GM23338 (cell line): ENCODE measurements around the gene OR10AD1. TPM values are rescaled to one million over a fixed set of nuclear protein-coding genes. Genes with fewer than 3 reads are reported as not detected.

Experiments
- ATAC-seq: fragments of 200-7000 bp; cut with Tn5 transposase; 3 replicates; pipeline ENCODE4 v1.9.1; 2020
- DNase-seq: peaks from one replicate; pipeline ENCODE4 v3.0.0-alpha.2; 2015; ENCODE audit warnings: low spot score
- H2AFZ ChIP-seq: fragments of 200-600 bp; sonication (generic); 2 replicates; pipeline ENCODE4 v1.8.0; 2016; ENCODE audit warnings: antibody characterized with exemption, mild to moderate bottlenecking, moderate library complexity
- H3F3A ChIP-seq: fragments of 200-600 bp; sonication (generic); replicated peaks from 2 replicates; pipeline ENCODE4 v1.8.0; 2017; ENCODE audit warnings: antibody characterized with exemption, mixed run types, low read depth
- H3K27ac ChIP-seq: fragments of 200-600 bp; sonication (generic); 2 replicates; pipeline ENCODE4 v1.6.1; 2016; ENCODE audit warnings: low read depth
- H3K27me3 ChIP-seq: fragments of 200-600 bp; sonication (generic); 2 replicates; pipeline ENCODE4 v1.8.0; 2016; ENCODE audit warnings: mild to moderate bottlenecking, mixed run types, moderate library complexity; ENCODE audit not compliant: insufficient read depth
- H3K36me3 ChIP-seq: fragments of 200-600 bp; sonication (generic); 2 replicates; pipeline ENCODE4 v1.8.0; 2016; ENCODE audit warnings: mild to moderate bottlenecking; ENCODE audit not compliant: insufficient read depth
- H3K4me1 ChIP-seq: fragments of 200-600 bp; sonication (generic); 2 replicates; pipeline ENCODE4 v1.8.0; 2016; ENCODE audit warnings: mild to moderate bottlenecking, moderate library complexity; ENCODE audit not compliant: insufficient read depth
- H3K4me2 ChIP-seq: fragments of 200-600 bp; sonication (generic); 2 replicates; pipeline ENCODE4 v1.7.1; 2017; ENCODE audit warnings: mixed run types
- H3K4me3 ChIP-seq: fragments of 200-600 bp; sonication (generic); 2 replicates; pipeline ENCODE4 v1.6.1; 2016; ENCODE audit warnings: mixed run types
- H3K79me2 ChIP-seq: fragments of 200-600 bp; sonication (generic); replicated peaks from 2 replicates; pipeline ENCODE4 v1.8.0; 2017; ENCODE audit warnings: mild to moderate bottlenecking; ENCODE audit not compliant: insufficient read depth
- H3K9me2 ChIP-seq: fragments of 200-600 bp; sonication (generic); 2 replicates; pipeline ENCODE4 v1.8.0; 2017; ENCODE audit not compliant: insufficient read depth
- H4K20me1 ChIP-seq: fragments of 200-600 bp; sonication (generic); replicated peaks from 2 replicates; pipeline ENCODE4 v1.8.0; 2017; ENCODE audit warnings: mild to moderate bottlenecking; ENCODE audit not compliant: insufficient read depth
- H3K27ac Mint-ChIP-seq: 2 replicates; pipeline ENCODE4 v1.8.0; 2020; ENCODE audit warnings: inconsistent platforms, mild to moderate bottlenecking, moderate library complexity, mixed read lengths
- H3K27me3 Mint-ChIP-seq: 3 replicates; pipeline ENCODE4 v1.8.0; 2022; ENCODE audit warnings: low read depth, mild to moderate bottlenecking, moderate library complexity, mixed read lengths, inconsistent platforms; ENCODE audit not compliant: insufficient read depth, poor library complexity
- H3K36me3 Mint-ChIP-seq: 3 replicates; pipeline ENCODE4 v1.8.0; 2021; ENCODE audit warnings: low read depth, mild to moderate bottlenecking, inconsistent platforms, moderate library complexity, mixed read lengths
- H3K4me1 Mint-ChIP-seq: 3 replicates; pipeline ENCODE4 v1.8.0; 2020; ENCODE audit warnings: mild to moderate bottlenecking, inconsistent platforms, mixed read lengths
- H3K4me3 Mint-ChIP-seq: 3 replicates; pipeline ENCODE4 v1.8.0; 2021; ENCODE audit warnings: moderate library complexity, mild to moderate bottlenecking, inconsistent platforms, mixed read lengths
- H3K9me3 Mint-ChIP-seq: 3 replicates; pipeline ENCODE4 v1.8.0; 2020; ENCODE audit warnings: moderate library complexity, mild to moderate bottlenecking, inconsistent platforms, mixed read lengths
- EZH2phosphoT487 ChIP-seq: fragments of 200-600 bp; sonication (generic); IDR thresholded peaks from one replicate; pipeline ENCODE4 v1.8.1; 2018; ENCODE audit warnings: antibody characterized with exemption; ENCODE audit not compliant: unreplicated experiment
- STAT1 ChIP-seq: IDR thresholded peaks from one replicate; pipeline ENCODE4 v1.6.1; 2016; ENCODE audit warnings: antibody characterized with exemption; ENCODE audit not compliant: unreplicated experiment
- ZNF114 ChIP-seq: fragments of 250-450 bp; sonication (Bioruptor Pico); IDR thresholded peaks from 2 replicates; pipeline ENCODE4 v1.5.0; 2020; ENCODE audit warnings: mild to moderate bottlenecking, moderate library complexity
- ZNF331 ChIP-seq: fragments of 250-450 bp; sonication (Bioruptor Pico); IDR thresholded peaks from 2 replicates; pipeline ENCODE4 v1.5.0; 2020; ENCODE audit warnings: low read depth, mild to moderate bottlenecking, moderate library complexity
- long read RNA-seq: library from polyadenylated mRNA; unstranded; transcript quantifications from one replicate; pipeline ENCODE4 v2.0.0, GENCODE V29; 2020; ENCODE audit not compliant: unreplicated experiment
- polyA plus RNA-seq: library from polyadenylated mRNA; unstranded; fragments of >200 nt; fragmentation: Nextera tagmentation; extraction: Ambion mirVana; gene quantifications from 2 replicates; pipeline ENCODE4 v1.2.1, GENCODE V29; 2016
- total RNA-seq: library from RNA; depleted of rRNA; stranded (reverse); fragments of >200 nt; shearing (Covaris generic); gene quantifications from 2 replicates; pipeline ENCODE4 v1.2.3, GENCODE V29; 2014; rRNA removed
- TF ChIP-seq, protein P1 (sequence below): IDR thresholded peaks from 2 replicates; pipeline ENCODE4 v1.6.1; 2016; ENCODE audit warnings: antibody characterized with exemption
- TF ChIP-seq, protein P2 (sequence below): IDR thresholded peaks from one replicate; pipeline ENCODE4 v1.6.1; 2018; ENCODE audit warnings: antibody characterized with exemption; ENCODE audit not compliant: unreplicated experiment
- TF ChIP-seq, protein P3 (sequence below), 2 experiments: fragments of 200-600 bp in 1 of 2; sonication (generic) in 1 of 2; conservative IDR thresholded peaks; 2 replicates each; pipeline versions ENCODE4 v1.5.1 to v1.6.1; 2016 to 2017; ENCODE audit warnings: antibody characterized with exemption in 2 of 2, low read depth in 2 of 2, mild to moderate bottlenecking in 2 of 2, moderate library complexity in 1 of 2

Gene OR10AD1, protein sequence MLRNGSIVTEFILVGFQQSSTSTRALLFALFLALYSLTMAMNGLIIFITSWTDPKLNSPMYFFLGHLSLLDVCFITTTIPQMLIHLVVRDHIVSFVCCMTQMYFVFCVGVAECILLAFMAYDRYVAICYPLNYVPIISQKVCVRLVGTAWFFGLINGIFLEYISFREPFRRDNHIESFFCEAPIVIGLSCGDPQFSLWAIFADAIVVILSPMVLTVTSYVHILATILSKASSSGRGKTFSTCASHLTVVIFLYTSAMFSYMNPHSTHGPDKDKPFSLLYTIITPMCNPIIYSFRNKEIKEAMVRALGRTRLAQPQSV
- total RNA-seq (not detected in 2 replicates), polyA plus RNA-seq (0.17 TPM in 1 of 2 replicates, not detected in the other)
- long read RNA-seq, result 0 reads

DNA sequence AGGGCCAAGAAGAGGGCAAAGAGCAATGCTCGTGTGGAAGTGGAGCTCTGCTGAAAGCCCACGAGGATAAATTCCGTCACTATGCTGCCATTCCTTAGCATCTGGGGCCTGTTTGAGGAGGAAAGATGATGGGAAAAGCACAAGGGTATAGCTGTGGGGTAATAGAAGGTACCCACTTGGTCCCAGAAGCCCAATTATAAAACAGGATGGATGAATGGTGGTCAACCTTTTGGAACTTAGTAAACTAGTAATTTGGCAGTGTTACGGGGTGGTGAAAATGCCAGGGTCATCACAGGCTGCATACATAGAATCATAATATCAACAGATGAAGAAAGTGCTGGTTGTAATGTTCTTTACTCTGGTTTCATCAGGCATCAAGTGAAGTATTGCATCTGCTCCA is at the start of gene OR10AD1:
Gene OR10AD1, minus strand, starts transcription at position 101 of the 400 bp plus-strand sequence. Its CDS starts 0 bp downstream, at position 101.
- Histone ChIP-seq H3K4me3 (no peak within 1 kb of the TSS), H3K27ac (no peak within 1 kb of the TSS), H3K4me2 (no peak within 1 kb of the TSS), H3K9me2 (no peaks in the 10 kb centered on the region), H3K36me3 (0 out of 2 replicates have a peak, but pooled peaks cover 10% of the 10 kb centered on the region), H4K20me1 (no peaks in the 10 kb centered on the region), H3K79me2 (no peaks in the 10 kb centered on the region), H2AFZ (no peak within 1 kb of the TSS), H3K27me3 (peaks cover 59% of the 10 kb centered on the region), H3K4me1 (no peaks in the 10 kb centered on the region), H3F3A (no peaks in the 10 kb centered on the region)
- no peak for DNase-seq
- no peak for ATAC-seq
- Mint-ChIP-seq H3K27me3 (peaks cover 44% of the 10 kb centered on the region), H3K4me3 (no peak within 1 kb of the TSS), H3K27ac (no peak within 1 kb of the TSS), H3K9me3 (peaks cover 61% of the 10 kb centered on the region), H3K4me1 (peaks cover 3% of the 10 kb centered on the region; the same call in 1 of the 3 replicates), H3K36me3 (peaks cover 45% of the 10 kb centered on the region)
- TF ChIP-seq, protein P1, sequence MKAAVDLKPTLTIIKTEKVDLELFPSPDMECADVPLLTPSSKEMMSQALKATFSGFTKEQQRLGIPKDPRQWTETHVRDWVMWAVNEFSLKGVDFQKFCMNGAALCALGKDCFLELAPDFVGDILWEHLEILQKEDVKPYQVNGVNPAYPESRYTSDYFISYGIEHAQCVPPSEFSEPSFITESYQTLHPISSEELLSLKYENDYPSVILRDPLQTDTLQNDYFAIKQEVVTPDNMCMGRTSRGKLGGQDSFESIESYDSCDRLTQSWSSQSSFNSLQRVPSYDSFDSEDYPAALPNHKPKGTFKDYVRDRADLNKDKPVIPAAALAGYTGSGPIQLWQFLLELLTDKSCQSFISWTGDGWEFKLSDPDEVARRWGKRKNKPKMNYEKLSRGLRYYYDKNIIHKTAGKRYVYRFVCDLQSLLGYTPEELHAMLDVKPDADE, result no peak
- TF ChIP-seq ZNF331 (CRISPR knock-in tag), result no peak
- TF ChIP-seq STAT1, result no peak
- TF ChIP-seq, protein P2, sequence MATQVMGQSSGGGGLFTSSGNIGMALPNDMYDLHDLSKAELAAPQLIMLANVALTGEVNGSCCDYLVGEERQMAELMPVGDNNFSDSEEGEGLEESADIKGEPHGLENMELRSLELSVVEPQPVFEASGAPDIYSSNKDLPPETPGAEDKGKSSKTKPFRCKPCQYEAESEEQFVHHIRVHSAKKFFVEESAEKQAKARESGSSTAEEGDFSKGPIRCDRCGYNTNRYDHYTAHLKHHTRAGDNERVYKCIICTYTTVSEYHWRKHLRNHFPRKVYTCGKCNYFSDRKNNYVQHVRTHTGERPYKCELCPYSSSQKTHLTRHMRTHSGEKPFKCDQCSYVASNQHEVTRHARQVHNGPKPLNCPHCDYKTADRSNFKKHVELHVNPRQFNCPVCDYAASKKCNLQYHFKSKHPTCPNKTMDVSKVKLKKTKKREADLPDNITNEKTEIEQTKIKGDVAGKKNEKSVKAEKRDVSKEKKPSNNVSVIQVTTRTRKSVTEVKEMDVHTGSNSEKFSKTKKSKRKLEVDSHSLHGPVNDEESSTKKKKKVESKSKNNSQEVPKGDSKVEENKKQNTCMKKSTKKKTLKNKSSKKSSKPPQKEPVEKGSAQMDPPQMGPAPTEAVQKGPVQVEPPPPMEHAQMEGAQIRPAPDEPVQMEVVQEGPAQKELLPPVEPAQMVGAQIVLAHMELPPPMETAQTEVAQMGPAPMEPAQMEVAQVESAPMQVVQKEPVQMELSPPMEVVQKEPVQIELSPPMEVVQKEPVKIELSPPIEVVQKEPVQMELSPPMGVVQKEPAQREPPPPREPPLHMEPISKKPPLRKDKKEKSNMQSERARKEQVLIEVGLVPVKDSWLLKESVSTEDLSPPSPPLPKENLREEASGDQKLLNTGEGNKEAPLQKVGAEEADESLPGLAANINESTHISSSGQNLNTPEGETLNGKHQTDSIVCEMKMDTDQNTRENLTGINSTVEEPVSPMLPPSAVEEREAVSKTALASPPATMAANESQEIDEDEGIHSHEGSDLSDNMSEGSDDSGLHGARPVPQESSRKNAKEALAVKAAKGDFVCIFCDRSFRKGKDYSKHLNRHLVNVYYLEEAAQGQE, result no peak
- TF ChIP-seq ZNF114 (CRISPR knock-in tag), result no peak
- TF ChIP-seq, protein P3, sequence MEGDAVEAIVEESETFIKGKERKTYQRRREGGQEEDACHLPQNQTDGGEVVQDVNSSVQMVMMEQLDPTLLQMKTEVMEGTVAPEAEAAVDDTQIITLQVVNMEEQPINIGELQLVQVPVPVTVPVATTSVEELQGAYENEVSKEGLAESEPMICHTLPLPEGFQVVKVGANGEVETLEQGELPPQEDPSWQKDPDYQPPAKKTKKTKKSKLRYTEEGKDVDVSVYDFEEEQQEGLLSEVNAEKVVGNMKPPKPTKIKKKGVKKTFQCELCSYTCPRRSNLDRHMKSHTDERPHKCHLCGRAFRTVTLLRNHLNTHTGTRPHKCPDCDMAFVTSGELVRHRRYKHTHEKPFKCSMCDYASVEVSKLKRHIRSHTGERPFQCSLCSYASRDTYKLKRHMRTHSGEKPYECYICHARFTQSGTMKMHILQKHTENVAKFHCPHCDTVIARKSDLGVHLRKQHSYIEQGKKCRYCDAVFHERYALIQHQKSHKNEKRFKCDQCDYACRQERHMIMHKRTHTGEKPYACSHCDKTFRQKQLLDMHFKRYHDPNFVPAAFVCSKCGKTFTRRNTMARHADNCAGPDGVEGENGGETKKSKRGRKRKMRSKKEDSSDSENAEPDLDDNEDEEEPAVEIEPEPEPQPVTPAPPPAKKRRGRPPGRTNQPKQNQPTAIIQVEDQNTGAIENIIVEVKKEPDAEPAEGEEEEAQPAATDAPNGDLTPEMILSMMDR (conservative IDR thresholded peaks at IDR 0.05; ENCODE audit: low read depth in 2 of 2), result no peak
- TF ChIP-seq EZH2phosphoT487, result no peak
